CD4-positive, alpha-beta T cell treated with Interleukin-21 for 1 hour (primary cell): ENCODE data around the gene SPATC1L.
"Not testable (repeated sequence)": the region's sequence is repeated elsewhere in the genome, so short reads cannot be mapped to it uniquely, and the experiment has no call there.

Experiments
- DNase-seq: peaks from one replicate; pipeline ENCODE4 v3.0.0-alpha.2; 2020

SPATC1L gene

DNA sequence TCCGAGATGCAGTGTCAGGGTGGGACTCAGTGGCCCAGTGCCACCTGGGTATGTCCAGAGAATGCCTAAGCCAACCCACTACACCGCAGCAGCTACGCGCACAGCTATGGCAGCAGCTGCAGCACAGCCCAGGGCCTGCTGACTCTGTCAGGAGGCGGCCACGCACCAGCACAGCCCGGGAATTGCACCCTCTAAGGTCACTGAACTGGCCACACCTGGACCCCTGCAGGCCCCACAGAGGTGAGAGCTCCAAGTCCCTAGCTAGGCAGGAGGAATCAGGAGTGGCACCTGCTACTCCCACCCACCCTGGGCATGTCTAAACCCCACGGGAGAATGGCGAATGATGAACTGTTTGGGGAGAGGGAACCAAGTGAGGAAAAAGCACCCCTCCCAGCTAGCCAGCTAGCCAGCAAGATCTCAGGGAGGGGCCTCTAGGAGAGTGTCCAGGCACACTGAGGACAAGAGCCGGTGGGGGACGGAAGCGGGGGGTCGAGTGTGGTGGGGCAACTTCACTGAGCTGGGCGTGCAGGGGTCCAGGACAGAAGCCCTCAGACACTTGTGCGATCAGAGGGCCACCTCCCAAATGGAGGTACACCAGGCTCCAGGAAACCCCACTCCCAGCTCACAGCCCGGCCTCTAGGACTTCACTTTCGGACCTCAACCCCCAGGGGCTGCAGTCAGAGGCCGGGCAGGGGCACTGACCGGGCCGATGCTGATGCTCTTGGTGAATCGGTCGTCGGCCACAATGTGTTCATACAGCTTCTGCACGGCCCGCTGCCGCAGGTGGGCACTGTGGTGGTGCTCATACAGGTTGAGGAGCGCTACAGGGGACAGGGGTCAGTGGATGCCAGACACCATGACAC, 30.4 kb upstream of the SPATC1L start:
- no peak for DNase-seq

- DNase-seq = no peak
These were observed 29.5 kb upstream of the SPATC1L start for GRCh38 chr21:46213620-46214286.

DNA sequence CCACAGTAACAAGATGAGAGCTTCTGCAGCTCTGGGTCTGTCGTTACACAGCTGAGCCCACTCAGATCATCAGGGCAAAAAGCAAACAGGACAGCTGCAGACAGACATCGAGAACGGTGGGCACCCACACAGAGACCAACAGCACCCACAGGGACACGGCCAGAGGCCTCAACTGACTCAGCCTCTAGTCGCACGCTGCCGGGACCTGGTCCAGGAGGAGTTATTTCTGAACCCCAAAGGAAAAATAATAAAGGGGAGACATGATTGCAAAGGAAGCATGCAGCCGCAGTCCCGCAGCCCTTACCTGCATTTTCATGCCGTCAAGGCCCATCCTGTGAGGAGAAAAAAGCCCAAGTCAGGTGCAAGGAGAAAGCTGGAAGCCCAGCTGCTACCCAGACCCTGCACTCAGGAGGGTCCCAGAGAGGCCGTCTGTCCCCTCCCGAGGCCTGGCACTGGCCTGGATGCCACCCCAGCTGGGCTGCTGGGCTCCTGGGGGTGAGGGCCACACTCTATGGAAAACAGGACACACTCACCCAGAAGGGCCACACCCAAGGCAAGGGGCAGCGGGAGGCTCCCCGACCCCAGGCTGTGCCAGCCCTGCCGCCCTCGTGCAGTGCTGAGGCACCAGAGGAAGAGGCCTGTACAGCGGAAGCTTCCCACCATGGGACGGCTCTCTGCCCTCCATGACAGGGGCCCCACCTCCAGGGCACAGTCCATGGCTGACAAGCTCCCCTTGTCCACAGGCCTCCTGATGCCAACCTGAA, 28.6 kb upstream of the SPATC1L start:
- DNase-seq = no peak

- DNase-seq = no peak
These were observed 27.8 kb upstream of the SPATC1L start for GRCh38 chr21:46211786-46212720.

DNA sequence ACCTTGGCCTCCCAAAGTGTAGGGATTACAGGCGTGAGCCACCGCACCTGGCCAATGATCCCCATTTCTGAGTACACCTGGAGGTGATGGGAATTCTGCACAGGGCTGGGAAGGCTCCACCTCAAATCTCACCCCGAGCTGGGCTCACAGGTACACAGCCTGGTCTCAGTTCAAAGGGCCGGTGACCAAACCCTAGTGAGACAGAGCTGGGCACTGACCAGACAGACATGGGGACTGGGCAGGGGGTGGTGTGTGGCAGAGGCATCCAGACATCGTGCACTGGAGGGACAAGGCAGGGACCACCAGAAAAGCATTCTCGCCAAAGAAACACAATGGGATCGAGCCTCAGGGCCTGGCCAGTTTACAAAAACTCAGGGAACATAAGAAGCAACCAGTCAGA, 27.1 kb upstream of the SPATC1L start:
- DNase-seq = no peak

- no peak for DNase-seq
These were observed 26.3 kb upstream of the SPATC1L start for GRCh38 chr21:46210378-46211136.

- DNase-seq = no peak
These were observed 24.8 kb upstream of the SPATC1L start for GRCh38 chr21:46208761-46209721.

DNA sequence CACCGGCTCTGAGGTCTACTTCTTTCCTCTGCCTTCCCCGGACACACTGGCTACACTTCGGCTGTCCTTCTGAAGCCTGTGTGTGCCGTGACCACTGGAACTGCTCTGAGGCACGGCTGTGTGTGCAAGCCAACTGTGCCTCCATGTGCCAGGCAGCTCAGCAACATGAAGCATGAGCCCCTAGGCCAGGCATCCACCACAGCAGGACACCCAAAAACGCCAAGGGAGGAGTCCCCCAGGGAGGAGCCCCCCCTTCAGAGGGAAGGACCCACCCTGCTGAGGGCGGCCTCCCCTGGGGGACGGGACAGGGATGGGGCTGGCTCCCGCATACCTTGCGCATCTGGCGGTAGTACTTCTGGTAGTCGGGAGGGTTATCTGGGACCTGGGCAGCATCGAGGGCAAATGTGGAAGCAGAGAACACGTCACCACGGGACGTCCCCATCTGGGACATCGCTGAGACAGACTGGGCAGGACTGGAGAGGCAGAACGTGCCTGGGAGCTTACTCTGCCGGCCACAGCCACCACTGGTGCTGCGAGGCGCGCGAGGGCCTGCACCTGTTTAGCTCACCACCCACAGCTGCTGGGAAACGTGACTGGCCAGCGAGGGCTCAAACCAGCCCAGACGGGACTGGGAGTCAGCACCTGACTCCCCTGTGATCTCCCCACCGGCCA, 23.8 kb upstream of the SPATC1L start:
- DNase-seq = no peak

DNA sequence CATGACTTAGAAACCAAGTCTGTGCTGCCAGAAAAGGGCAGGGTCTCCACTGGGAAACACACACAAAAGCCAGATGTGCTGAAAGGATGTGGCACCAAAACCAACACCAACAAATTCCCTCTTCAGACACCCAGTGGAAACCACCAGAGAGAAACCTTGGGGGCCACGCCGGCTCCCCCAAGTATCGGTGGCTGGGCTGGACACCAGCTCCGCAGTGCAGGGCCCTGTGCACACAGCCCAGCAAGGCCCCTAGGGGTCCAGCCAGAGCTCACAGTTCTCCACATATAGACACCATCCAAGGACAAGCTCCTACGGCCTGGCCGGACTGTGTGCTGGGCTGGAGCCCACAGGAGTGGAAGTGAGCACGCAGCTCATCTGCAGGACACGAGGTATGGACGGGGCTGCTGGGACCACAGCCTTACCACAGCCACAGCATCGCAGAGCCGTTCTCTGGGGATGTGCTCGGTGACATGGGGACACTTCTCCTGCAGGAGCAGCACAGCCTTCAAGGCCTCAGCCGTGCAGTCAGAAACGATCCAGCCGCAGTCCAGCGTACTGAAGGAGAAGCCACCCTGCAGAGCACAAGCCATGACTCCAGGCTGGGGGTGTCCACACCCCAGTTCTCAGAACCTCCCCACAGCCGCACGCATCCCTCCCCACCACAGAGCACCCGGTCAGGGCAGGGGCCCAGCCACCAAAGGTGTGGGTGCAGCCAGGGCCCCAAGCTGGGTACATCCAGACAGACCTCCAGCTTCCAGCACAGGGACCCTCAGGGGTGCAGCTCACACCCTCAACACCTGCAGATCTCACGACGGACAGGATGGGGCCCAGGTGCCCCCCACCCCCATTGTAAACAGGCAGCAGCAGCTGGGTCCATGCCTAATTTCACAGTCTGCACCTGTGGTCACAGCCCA, 23.0 kb upstream of the SPATC1L start:
- DNase-seq = no peak

DNA sequence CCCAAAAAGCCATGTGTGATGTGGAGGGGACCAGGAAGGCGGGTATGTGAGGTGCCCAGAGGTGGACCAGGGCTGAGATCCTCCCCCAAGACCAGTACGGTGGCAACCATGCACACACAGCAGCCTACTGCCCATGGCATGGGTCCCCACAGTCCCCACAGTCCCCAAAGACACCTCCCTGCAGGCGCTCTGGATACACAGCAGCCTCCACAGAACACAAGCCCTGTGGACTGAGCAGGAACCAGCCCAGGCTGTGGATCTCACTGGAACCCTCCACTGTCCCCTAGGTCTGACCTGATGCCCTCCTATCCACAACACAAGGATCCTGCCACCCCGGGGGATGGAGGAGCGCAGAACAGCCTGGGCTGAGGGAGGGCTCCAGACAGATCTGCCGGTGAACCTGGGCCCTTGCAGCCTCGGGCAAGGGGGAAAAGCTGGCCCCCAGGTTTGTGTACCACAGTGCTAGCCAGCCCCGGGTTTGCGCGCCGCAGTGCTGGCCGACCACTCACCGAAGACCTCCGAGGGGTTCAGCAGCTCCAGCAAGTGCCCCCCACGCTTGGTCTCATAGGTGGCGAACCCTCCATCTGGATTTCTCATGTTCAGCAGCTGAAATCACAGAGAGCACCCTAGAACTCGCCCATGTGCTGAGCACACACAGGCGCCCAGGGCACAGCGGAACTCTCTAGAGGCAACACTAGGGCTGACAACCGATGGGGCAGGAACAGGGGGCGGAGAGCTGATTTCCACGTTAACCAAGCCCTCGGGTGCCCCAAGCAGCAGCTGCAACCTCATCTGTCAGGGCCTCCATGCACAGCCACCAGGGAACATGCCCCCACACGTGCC, 22.1 kb upstream of the SPATC1L start:
- DNase-seq = no peak

GRCh38 chr21:46205766-46206162, 21.5 kb upstream of the SPATC1L start:
- no peak for DNase-seq

GRCh38 chr21:46205166-46205565, 20.9 kb upstream of the SPATC1L start:
- DNase-seq = no peak

DNA sequence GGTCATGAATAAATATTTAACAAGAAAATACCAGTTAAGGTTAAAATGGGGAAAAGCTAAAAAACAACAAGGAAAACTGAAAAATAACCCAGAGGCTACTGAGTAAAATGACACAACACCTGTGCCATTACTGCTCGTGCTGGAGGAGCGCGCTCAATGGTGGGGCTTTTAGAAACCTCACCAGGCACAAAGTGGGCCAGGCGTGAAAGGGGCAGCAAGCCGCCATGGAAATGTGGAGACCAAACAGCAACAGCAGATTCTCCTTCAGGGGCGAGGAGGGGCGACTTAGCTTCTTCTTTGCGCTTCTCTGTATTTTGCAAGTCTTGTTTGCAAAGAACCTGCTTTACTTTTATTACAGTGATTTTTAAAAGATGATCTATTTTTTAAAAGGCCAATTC, 18.9 kb upstream of the SPATC1L start:
- DNase-seq = no peak

DNA sequence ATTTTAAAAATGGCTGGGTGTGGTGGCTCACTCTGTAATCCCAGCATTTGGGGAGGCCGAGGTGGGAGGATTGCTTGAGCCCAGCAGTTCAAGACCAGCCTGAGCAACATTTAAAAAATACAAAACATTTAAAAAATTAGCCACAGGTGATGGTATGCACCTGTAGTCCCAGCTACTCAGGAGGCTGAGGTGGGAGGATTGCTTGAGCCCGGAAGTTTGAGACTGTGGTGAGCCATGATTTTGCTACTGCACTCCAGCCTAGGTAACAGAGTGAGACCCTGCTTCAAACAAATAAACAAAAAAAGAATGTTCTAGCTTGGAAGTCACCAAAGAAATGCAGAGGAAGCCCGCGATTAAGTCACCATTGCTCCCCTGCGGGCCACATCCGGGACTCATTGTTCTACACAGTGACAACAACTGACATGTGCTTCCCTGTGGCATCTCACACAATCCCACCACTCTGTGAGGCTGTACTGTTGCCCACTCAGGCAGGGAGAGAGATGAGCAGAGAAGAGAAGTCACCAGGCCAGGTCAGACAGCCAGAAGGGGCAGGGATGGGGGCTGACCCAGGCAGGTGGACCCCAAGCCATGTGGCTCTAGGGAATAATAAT, 18.4 kb upstream of the SPATC1L start:
- DNase-seq = no peak

GRCh38 chr21:46200877-46201803, 16.9 kb upstream of the SPATC1L start:
- DNase-seq = not testable (repeated sequence)
